Activated CD4-positive, CD25-positive, alpha-beta regulatory T cell (primary cell): ENCODE data around the gene TMTC4.
"Not testable (repeated sequence)": the region's sequence is repeated elsewhere in the genome, so short reads cannot be mapped to it uniquely, and the experiment has no call there.

ENCODE experiments used
- DNase-seq, 4 experiments: peaks; one replicate each; lab custom pipeline; 2025; lab: John Stamatoyannopoulos, UW

Gene TMTC4

GRCh38 chr13:100674572-100674871, at the start of gene TMTC4:
TSS of gene TMTC4 (minus strand) at chr13:100674795. CDS start at chr13:100670362, 4,433 bp downstream.
- no peak for DNase-seq

- no peak for DNase-seq
Observed at GRCh38 chr13:100722517-100722916, 47.9 kb upstream of the TMTC4 start.

- peak in 3 of 4 experiments; percentile 5 to 42 (median 9) for DNase-seq
Observed at GRCh38 chr13:100721885-100722512, 47.4 kb upstream of the TMTC4 start.

- DNase-seq: no peak
Observed at GRCh38 chr13:100715604-100716003, 41.0 kb upstream of the TMTC4 start.

GRCh38 chr13:100714478-100714877, 39.9 kb upstream of the TMTC4 start:
- DNase-seq: no peak

GRCh38 chr13:100710176-100710575, 35.6 kb upstream of the TMTC4 start:
- DNase-seq: no peak

- DNase-seq: no peak
Observed at GRCh38 chr13:100707818-100708740, 33.5 kb upstream of the TMTC4 start.

- DNase-seq: not testable (repeated sequence)
Observed at GRCh38 chr13:100698331-100698730, 23.7 kb upstream of the TMTC4 start.

GRCh38 chr13:100695509-100695773, 20.8 kb upstream of the TMTC4 start:
- DNase-seq: no peak

- DNase-seq: no peak
Observed at GRCh38 chr13:100694722-100695508, 20.3 kb upstream of the TMTC4 start.

GRCh38 chr13:100689191-100689590, 14.6 kb upstream of the TMTC4 start:
- no peak for DNase-seq

- DNase-seq: no peak
Observed at GRCh38 chr13:100680131-100680530, 5.5 kb upstream of the TMTC4 start.

GRCh38 chr13:100677128-100677527, 2.5 kb upstream of the TMTC4 start:
- DNase-seq: not testable (repeated sequence)

GRCh38 chr13:100675661-100676129, 1.1 kb upstream of the TMTC4 start:
- DNase-seq: no peak

GRCh38 chr13:100674872-100675660, 471 bp upstream of the TMTC4 start:
- peak; percentile 98 to 100 (median 99) for DNase-seq

GRCh38 chr13:100673713-100674571, 653 bp downstream of the TMTC4 start:
- peak in 2 of 4 experiments; percentile 23 to 33 for DNase-seq

- DNase-seq: no peak
Observed at GRCh38 chr13:100673376-100673712, 1.3 kb downstream of the TMTC4 start.

GRCh38 chr13:100671389-100672182, 3.0 kb downstream of the TMTC4 start:
- no peak for DNase-seq

- DNase-seq: no peak
Observed at GRCh38 chr13:100668408-100668807, 6.2 kb downstream of the TMTC4 start.

- no peak for DNase-seq
Observed at GRCh38 chr13:100667894-100668293, 6.7 kb downstream of the TMTC4 start.
